ENCODE data around the gene RNU2-1. TPM values are rescaled to one million over a fixed set of nuclear protein-coding genes. Genes with fewer than 3 reads are reported as not detected.

Gene RNU2-1
- total RNA-seq, 5 donors from 2014 or later (not counting 1 experiment from before 2014, with no cell fraction given) = 2,693 to 4,491 (median 3,278) TPM

DNA sequence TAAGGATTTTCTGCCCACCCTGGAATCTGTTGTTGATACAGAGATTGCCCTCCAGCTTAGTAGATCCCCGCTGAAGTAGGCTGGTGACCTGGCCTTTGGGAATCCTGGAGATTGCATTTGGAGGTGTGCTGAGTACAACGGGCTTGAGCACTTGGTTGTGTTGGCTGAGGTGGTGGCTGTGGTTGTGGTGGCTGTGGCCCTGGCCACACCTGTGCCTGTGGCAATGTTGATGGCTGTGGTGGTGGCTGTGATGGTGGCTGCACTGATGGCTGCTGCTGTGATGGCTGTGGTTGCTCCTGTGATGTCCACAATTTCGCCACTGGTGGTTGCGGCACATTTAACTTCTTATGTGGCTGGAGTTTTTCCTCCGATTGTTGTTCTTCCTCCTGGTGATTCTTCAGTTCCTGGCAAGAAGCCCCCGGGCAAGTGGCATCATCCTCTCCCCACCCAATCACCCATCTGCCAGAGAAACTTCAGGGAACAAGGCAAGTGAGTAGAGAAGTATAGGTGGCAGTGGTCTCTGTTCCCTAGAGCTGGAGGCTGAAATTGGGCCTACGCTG is 9.6 kb downstream of the RNU2-1 start:
- no peak overlapping the region for H3K27ac Mint-ChIP-seq
- Histone ChIP-seq H3K27me3 (replicated peaks in 1 of 2; ENCODE audit: control insufficient read depth in 2 of 2, extremely low read depth in 1 of 2, insufficient read depth in 2 of 2, low read length in 1 of 2) (no peaks in the 10 kb centered on the region), H3K4me1 (ENCODE audit: control insufficient read depth in 1 of 2, extremely low read depth in 1 of 2, insufficient read depth in 2 of 2, low read length in 2 of 2) (peaks cover 0 to 4% of the 10 kb centered on the region in 2 experiments), H3K4me3 (ENCODE audit: control insufficient read depth in 1 of 2, extremely low read depth in 1 of 2, low read length in 1 of 2) (no peak overlapping the region), H3K36me3 (ENCODE audit: control insufficient read depth in 2 of 2, extremely low read depth in 1 of 2, insufficient read depth in 1 of 2, low read length in 1 of 2) (peaks cover 3 to 6% of the 10 kb centered on the region in 2 donors), H3K27ac (ENCODE audit: low read length) (no peak overlapping the region), H3K9me3 (no peaks in the 10 kb centered on the region)
- peak in 1 of 35 experiments; percentile 0 for DNase-seq
- H3K36me3 Mint-ChIP-seq = peaks cover 8% of the 10 kb centered on the region
- POLR2A ChIA-PET = no interaction called here
- no peaks in the 10 kb centered on the region for H3K27me3 Mint-ChIP-seq
- WGBS (ENCODE audit: insufficient coverage) = 85% methylated on average over 5 of the region's 7 CpGs
- no peaks in the 10 kb centered on the region for H3K9me3 Mint-ChIP-seq
- peaks cover 0 to 3% (median 0%) of the 10 kb centered on the region in 3 donors for H3K4me1 Mint-ChIP-seq
- H3K4me3 Mint-ChIP-seq = no peak overlapping the region
- CTCF ChIA-PET = no interaction called here
- no peak for ATAC-seq (replicated peaks in 1 of 4)

DNA sequence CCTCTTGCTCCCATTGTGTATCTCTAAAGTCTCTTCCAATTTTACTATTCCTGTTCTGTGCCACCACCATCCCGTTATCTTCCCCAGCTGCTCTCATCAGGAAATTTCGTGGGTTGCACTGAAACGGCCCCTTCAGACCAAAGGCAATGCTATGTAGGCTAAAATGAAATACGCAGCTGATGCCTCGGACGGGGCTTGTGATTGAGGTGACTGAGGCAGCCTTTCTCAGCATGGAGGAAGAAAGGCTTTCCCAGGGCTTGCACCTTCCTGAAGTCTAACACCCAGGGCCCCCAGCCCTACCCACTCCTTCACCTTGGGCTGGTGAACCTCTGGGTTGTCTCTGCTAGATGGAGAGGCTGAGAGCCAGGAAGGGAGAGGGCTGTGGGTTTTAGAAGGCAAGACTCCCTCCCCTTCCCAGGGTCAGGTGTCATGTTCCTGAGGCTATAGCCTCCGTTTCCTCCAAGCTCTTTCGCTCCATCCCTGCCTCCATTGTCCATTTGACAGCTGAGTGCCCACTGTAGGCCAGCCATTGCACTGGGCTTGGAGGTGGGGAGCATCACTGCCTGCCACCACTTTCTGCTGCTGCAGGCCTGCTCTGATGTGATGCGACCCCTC is 13.2 kb downstream of the RNU2-1 start:
- DNase-seq = no peak
- ATAC-seq (replicated peaks in 1 of 4) = no peak
- H3K36me3 Mint-ChIP-seq = peaks cover 21% of the 10 kb centered on the region
- no peak overlapping the region for H3K4me3 Mint-ChIP-seq
- no peaks in the 10 kb centered on the region for H3K27me3 Mint-ChIP-seq
- H3K27me3 ChIP-seq (replicated peaks in 1 of 2; ENCODE audit: control insufficient read depth in 2 of 2, extremely low read depth in 1 of 2, insufficient read depth in 2 of 2, low read length in 1 of 2) = no peaks in the 10 kb centered on the region
- H3K4me1 Mint-ChIP-seq = peaks cover 15 to 20% (median 17%) of the 10 kb centered on the region in 3 donors
- H3K4me3 ChIP-seq (ENCODE audit: control insufficient read depth in 1 of 2, extremely low read depth in 1 of 2, low read length in 1 of 2) = no peak overlapping the region
- no peaks in the 10 kb centered on the region for H3K9me3 ChIP-seq
- ChIA-PET CTCF (interaction anchor here (0.5 to 0.6 kb wide), 2 partner anchors 92 to 1414 kb away, joined by 3 read pairs; no protein-coding TSS in a partner anchor), POLR2A (interaction anchor here in 1 of 2 donors (0.5 to 0.6 kb wide), 2 partner anchors 52 to 137 kb away, joined by 3 to 4 read pairs; no protein-coding TSS in a partner anchor)
- peaks cover 2 to 16% of the 10 kb centered on the region in 2 experiments for H3K4me1 ChIP-seq (ENCODE audit: control insufficient read depth in 1 of 2, extremely low read depth in 1 of 2, insufficient read depth in 2 of 2, low read length in 2 of 2)
- 75% methylated on average over 4 of the region's 9 CpGs for WGBS (ENCODE audit: insufficient coverage)
- peak overlapping the region in 1 of 2 donors; percentile 52 for H3K27ac Mint-ChIP-seq
- no peak overlapping the region for H3K27ac ChIP-seq (ENCODE audit: low read length)
- H3K9me3 Mint-ChIP-seq = no peaks in the 10 kb centered on the region
- peaks cover 3 to 17% of the 10 kb centered on the region in 2 donors for H3K36me3 ChIP-seq (ENCODE audit: control insufficient read depth in 2 of 2, extremely low read depth in 1 of 2, insufficient read depth in 1 of 2, low read length in 1 of 2)

- 97% methylated on average over 5 of the region's 8 CpGs for WGBS (ENCODE audit: insufficient coverage)
- no peaks in the 10 kb centered on the region for H3K9me3 ChIP-seq
- Mint-ChIP-seq H3K36me3 (peaks cover 21% of the 10 kb centered on the region), H3K27me3 (no peaks in the 10 kb centered on the region), H3K4me1 (peaks cover 15 to 21% (median 17%) of the 10 kb centered on the region in 3 donors), H3K9me3 (no peaks in the 10 kb centered on the region), H3K27ac (no peak overlapping the region), H3K4me3 (no peak overlapping the region)
- DNase-seq = no peak
- H3K4me3 ChIP-seq (ENCODE audit: control insufficient read depth in 1 of 2, extremely low read depth in 1 of 2, low read length in 1 of 2) = no peak overlapping the region
- peaks cover 2 to 16% of the 10 kb centered on the region in 2 experiments for H3K4me1 ChIP-seq (ENCODE audit: control insufficient read depth in 1 of 2, extremely low read depth in 1 of 2, insufficient read depth in 2 of 2, low read length in 2 of 2)
- no peak overlapping the region for H3K27ac ChIP-seq (ENCODE audit: low read length)
- ChIA-PET POLR2A (interaction anchor here (0.6 kb wide), 3 partner anchors 51 to 221 kb away, joined by 3 to 4 read pairs (median 4); no protein-coding TSS in a partner anchor), CTCF (interaction anchor here (0.6 kb wide), 2 partner anchors 851 to 1413 kb away, joined by 3 read pairs; partner anchors contain the start of gene G6PC3 (in 1 of the 2))
- H3K27me3 ChIP-seq (replicated peaks in 1 of 2; ENCODE audit: control insufficient read depth in 2 of 2, extremely low read depth in 1 of 2, insufficient read depth in 2 of 2, low read length in 1 of 2) = no peaks in the 10 kb centered on the region
- peaks cover 3 to 19% of the 10 kb centered on the region in 2 donors for H3K36me3 ChIP-seq (ENCODE audit: control insufficient read depth in 2 of 2, extremely low read depth in 1 of 2, insufficient read depth in 1 of 2, low read length in 1 of 2)
- no peak for ATAC-seq (replicated peaks in 1 of 4)
Observed at GRCh38 chr17:43219746-43220380, 13.9 kb downstream of the RNU2-1 start.

DNA sequence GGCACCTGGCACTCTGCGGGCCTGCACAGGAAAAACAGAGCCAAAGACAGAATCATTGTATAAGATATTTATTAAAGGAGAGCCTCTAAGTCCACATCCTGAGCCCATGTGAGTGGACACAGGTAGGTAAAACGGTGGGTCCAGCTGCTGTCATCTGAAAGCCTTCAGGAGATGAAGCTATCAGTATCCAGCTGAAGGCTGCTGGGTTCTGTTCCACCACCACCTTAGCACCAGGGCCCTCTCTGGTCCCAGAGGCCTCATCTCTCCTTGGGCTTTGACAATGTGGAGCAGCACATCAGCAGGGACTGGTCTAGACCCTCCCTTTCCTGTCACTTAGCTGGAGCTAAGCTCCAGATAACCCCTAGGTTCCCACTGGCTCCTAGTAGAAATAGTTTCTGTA is 14.8 kb downstream of the RNU2-1 start:
- Mint-ChIP-seq H3K9me3 (no peaks in the 10 kb centered on the region), H3K27me3 (no peaks in the 10 kb centered on the region), H3K36me3 (peaks cover 17% of the 10 kb centered on the region), H3K4me3 (no peak overlapping the region), H3K4me1 (peaks cover 15 to 21% (median 15%) of the 10 kb centered on the region in 3 donors), H3K27ac (no peak overlapping the region)
- Histone ChIP-seq H3K9me3 (no peaks in the 10 kb centered on the region), H3K4me1 (ENCODE audit: control insufficient read depth in 1 of 2, extremely low read depth in 1 of 2, insufficient read depth in 2 of 2, low read length in 2 of 2) (peaks cover 2 to 12% of the 10 kb centered on the region in 2 experiments), H3K4me3 (ENCODE audit: control insufficient read depth in 1 of 2, extremely low read depth in 1 of 2, low read length in 1 of 2) (no peak overlapping the region), H3K27me3 (replicated peaks in 1 of 2; ENCODE audit: control insufficient read depth in 2 of 2, extremely low read depth in 1 of 2, insufficient read depth in 2 of 2, low read length in 1 of 2) (no peaks in the 10 kb centered on the region), H3K27ac (ENCODE audit: low read length) (no peak overlapping the region), H3K36me3 (ENCODE audit: control insufficient read depth in 2 of 2, extremely low read depth in 1 of 2, insufficient read depth in 1 of 2, low read length in 1 of 2) (peaks cover 0 to 19% of the 10 kb centered on the region in 2 donors)
- ChIA-PET POLR2A (no interaction called here), CTCF (interaction anchor here in 1 of 2 donors (0.7 kb wide), 1 partner anchor 97 kb away, joined by 4 read pairs; no protein-coding TSS in a partner anchor)
- 100% methylated on average over 1 of the region's 2 CpGs for WGBS (ENCODE audit: insufficient coverage)
- no peak for ATAC-seq (replicated peaks in 1 of 4)
- no peak for DNase-seq

GRCh38 chr17:43217614-43218087 is 16.1 kb downstream of the RNU2-1 start:
- ChIA-PET CTCF (interaction anchor here in 1 of 2 donors (0.6 to 0.7 kb wide), 2 partner anchors 219 to 454 kb away, joined by 3 read pairs; partner anchors contain the start of gene RPL27), POLR2A (interaction anchor here (0.6 kb wide), 2 partner anchors 151 to 188 kb away, joined by 4 to 5 read pairs; no protein-coding TSS in a partner anchor)
- H3K27ac ChIP-seq (ENCODE audit: low read length) = no peak overlapping the region
- DNase-seq = no peak
- 100% methylated on average over 1 of the region's 2 CpGs for WGBS (ENCODE audit: insufficient coverage)
- H3K9me3 ChIP-seq = no peaks in the 10 kb centered on the region
- H3K27me3 ChIP-seq (replicated peaks in 1 of 2; ENCODE audit: control insufficient read depth in 2 of 2, extremely low read depth in 1 of 2, insufficient read depth in 2 of 2, low read length in 1 of 2) = no peaks in the 10 kb centered on the region
- H3K4me1 ChIP-seq (ENCODE audit: control insufficient read depth in 1 of 2, extremely low read depth in 1 of 2, insufficient read depth in 2 of 2, low read length in 2 of 2) = peaks cover 6 to 23% of the 10 kb centered on the region in 2 experiments
- peaks cover 13% of the 10 kb centered on the region for H3K36me3 Mint-ChIP-seq
- H3K4me1 Mint-ChIP-seq = peaks cover 27 to 28% (median 28%) of the 10 kb centered on the region in 3 donors
- peak overlapping the region; percentile 12 to 74 for H3K27ac Mint-ChIP-seq
- ATAC-seq (replicated peaks in 1 of 4) = peak; percentile 43 to 77 (median 61)
- no peaks in the 10 kb centered on the region for H3K27me3 Mint-ChIP-seq
- H3K9me3 Mint-ChIP-seq = no peaks in the 10 kb centered on the region
- H3K4me3 ChIP-seq (ENCODE audit: control insufficient read depth in 1 of 2, extremely low read depth in 1 of 2, low read length in 1 of 2) = no peak overlapping the region
- peaks cover 3 to 13% of the 10 kb centered on the region in 2 donors for H3K36me3 ChIP-seq (ENCODE audit: control insufficient read depth in 2 of 2, extremely low read depth in 1 of 2, insufficient read depth in 1 of 2, low read length in 1 of 2)
- H3K4me3 Mint-ChIP-seq = no peak overlapping the region
